SKM-1 treated with dmso at 0.1 percent for 144 hours (cell line): ENCODE measurements around the gene KRTCAP2.
A peak's percentile ranks its signal among the peaks of the same experiment; 100 is the strongest.
"Not testable (repeated sequence)": the region's sequence is repeated elsewhere in the genome, so short reads cannot be mapped to it uniquely, and the experiment has no call there.

Source experiments
- DNase-seq: peaks from one replicate; lab custom pipeline; 2025; ENCODE audit not compliant: unreplicated experiment; lab: John Stamatoyannopoulos, UW

Gene KRTCAP2

GRCh38 chr1:155200920-155201319 lies 27.8 kb upstream of the KRTCAP2 start:
- DNase-seq = no peak

GRCh38 chr1:155199792-155200191 lies 26.7 kb upstream of the KRTCAP2 start:
- no peak for DNase-seq

DNA sequence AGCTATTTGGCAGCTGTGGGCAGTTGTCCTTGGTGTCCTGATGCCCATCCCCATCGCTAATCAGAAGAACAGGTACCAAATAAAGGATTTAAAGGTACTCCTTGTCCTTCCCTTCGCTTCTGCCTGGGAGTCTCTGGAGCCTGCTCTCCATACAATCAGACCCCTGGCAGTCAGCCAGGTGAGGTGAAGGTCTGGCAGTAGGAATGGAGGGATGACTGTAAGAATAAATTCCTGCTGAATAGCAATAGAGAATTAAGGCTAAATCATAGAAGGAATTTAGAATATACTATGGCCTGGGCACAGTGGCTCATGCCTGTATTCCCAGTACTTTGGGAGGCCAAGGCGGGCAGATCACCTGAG lies 25.4 kb upstream of the KRTCAP2 start:
- DNase-seq = no peak

DNA sequence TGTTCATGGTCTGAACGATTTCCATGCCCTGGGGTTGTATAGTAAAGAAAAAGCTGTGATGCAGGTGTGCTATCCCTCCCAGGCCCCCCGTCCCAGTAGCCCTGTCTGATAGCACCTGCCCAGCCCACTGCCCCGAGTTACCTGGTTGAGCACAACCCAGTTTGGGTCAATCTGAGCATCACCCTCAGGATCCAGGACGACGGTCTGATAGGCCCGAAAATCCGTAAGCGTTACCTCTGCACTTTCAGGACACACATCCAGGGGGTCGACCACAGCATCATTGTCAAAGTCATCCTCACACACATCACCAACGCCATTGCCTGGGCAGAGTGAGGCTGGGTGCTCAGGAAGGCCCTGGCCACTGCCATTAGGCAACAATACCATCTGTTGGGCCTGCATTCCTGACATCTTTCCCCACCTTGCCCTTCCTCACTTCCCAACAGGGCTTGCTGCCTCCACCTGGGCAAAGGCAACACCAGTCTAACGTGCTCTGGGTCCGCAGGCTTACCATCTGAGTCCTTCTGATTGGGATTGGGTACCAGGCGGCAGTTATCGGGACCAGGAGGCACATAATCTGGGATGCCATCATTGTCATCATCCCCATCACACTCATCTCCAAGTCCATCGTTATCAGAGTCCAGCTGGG lies 24.9 kb upstream of the KRTCAP2 start:
- no peak for DNase-seq

- DNase-seq = no peak
These were observed 24.0 kb upstream of the KRTCAP2 start for GRCh38 chr1:155196893-155197638.

DNA sequence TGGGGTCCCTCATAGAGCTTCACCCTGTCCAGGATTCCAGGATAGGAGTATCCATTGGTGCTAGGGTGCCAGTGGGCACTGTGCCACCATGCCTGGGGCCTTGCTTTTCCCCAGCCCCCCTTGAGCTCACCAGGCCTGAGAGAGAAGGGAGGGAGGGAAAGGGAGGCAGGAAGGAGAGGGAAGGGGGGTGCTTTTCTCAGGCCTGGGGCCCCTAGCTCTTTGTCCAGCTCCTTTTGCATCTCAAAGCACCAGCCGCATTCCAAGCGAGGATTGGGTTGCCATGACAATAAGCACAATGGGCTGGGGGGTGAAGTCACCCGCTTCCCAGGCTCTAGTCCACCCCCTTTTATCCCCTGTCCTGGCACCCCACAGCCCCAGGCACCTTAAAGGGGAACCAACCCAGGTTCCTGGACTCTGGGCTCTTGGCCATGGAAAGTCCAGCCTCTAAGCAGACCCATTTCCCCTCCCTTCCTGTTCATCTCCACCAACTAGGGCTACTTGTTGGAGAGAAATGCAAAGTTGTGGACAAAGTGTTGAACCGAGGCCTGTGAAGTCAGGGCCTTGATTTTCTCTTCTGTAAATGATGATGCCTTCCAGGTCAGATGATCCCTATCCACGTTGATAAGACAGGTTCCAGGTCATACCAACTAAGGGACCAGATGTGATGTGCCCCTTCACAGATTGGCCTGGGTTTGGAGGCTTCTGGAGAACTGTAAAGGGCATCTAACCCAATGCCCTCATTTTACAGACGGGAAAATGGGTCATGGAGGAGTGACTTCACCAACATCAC lies 23.2 kb upstream of the KRTCAP2 start:
- no peak for DNase-seq

GRCh38 chr1:155195201-155196102 lies 22.3 kb upstream of the KRTCAP2 start:
- no peak for DNase-seq

DNA sequence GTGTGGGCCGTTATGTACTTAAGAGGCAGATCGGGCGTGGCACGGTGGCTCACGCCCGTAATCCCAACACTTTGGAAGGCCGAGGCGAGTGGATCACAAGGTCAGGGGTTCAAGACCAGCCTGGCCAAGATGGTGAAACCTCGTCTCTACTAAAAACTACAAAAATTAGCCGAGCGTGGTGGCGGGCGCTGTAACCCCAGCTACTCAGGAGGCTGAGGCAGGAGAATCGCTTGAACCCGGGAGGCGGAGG lies 20.8 kb upstream of the KRTCAP2 start:
- DNase-seq = not testable (repeated sequence)

- DNase-seq = peak; percentile 94
These were observed 20.3 kb upstream of the KRTCAP2 start for GRCh38 chr1:155193275-155193990.

DNA sequence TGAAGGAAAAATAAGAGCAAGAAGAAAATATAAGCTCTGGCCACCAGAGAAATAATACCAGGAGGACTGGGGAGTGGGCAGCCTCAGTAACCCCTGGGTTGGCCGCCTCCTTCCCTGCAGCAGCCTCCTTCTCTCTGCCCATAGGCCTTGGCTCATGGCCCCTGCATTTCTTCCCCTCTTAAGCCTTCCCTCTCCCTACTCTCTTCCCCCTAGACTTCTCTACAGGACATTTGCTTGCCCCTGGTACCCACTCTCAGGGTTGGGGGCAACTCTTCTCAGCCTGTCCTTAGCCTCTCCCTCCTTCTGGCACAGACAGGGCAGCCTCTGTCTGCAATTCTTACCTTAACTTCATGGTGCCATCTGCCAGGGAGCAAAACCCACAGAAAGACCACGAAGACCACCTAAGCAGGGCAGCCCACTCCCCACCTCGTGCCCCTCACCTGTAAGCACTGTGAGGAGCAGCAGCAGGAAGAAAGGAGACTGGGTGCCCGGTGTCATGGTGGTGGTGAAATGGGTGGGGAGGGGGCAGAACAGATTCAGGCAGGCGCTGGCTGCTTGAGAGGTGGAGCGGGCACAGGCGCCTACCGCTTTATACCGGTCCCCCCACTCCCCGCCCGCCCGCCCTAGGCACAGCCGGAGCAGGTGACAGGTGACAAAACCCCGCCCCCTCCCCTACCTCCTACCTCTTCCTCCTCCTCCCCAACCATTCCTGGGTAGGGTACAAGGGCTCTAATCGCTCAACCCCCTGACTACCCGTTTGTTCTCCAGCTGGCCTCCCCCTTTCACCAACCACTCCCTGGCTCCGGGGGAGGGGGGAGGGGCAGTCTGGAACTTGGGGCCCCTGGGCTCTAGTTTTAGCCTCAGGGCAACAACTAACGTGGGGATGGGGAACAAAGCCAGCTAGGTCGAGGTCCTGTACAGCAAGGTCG lies 19.5 kb upstream of the KRTCAP2 start:
- DNase-seq = no peak

GRCh38 chr1:155191904-155192303 lies 18.8 kb upstream of the KRTCAP2 start:
- no peak for DNase-seq

- DNase-seq = not testable (repeated sequence)
These were observed 16.8 kb upstream of the KRTCAP2 start for GRCh38 chr1:155189926-155190325.

GRCh38 chr1:155188268-155188667 lies 15.2 kb upstream of the KRTCAP2 start:
- no peak for DNase-seq

- DNase-seq = no peak
These were observed 14.4 kb upstream of the KRTCAP2 start for GRCh38 chr1:155187456-155187891.

DNA sequence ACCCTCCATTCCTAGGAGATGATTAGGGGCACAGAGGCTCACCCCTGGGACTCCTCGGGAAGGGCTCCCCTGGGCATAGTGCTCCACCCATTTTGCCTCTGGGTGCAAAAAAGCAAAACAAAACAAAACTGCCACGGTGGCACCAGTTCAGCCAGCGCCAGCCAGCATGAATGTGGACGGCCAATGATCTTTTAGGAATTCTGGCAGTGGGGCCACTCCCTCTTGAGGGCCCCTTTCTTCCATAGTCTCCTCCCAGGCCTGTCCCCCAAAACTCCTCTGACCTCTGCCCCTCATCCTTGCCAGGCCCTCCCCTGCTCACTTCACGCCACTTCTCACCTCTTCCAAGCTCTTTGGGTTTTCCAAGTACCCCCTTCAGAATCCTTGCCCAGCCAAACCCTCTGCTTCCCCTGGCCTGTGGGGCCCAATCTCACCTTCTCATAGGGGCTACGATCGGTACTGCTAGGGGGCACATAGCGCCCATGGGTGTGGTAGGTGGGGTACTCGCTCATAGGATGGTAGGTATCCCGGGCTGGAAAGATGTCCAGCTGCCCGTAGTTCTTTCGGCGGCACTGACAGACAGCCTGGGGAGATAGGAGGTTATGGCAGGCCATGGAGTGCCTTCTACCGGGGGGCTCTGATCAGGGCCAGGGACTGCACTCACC lies 13.8 kb upstream of the KRTCAP2 start:
- no peak for DNase-seq

GRCh38 chr1:155186067-155186793 lies 13.1 kb upstream of the KRTCAP2 start:
- DNase-seq = no peak

- no peak for DNase-seq
These were observed 12.6 kb upstream of the KRTCAP2 start for GRCh38 chr1:155185783-155186066.
